22Rv1 (cell line): ENCODE data around the gene CDK5R1.

ENCODE experiments used
- CTCF ChIP-seq: fragments of 450-650 bp; IDR thresholded peaks from 2 replicates; pipeline ENCODE4 v1.5.1; 2017; ENCODE audit warnings: mild to moderate bottlenecking
- ZFX ChIP-seq: fragments of 450-650 bp; IDR thresholded peaks from 2 replicates; pipeline ENCODE4 v1.6.1; 2017; ENCODE audit warnings: antibody characterized with exemption, borderline replicate concordance

GRCh38 chr17:32484041-32484461, 2.7 kb upstream of the CDK5R1 start:
- TF ChIP-seq CTCF (no peak), ZFX (no peak)
